ENCODE data around the gene TP53BP2. TPM values are rescaled to one million over a fixed set of nuclear protein-coding genes. Genes with fewer than 3 reads are reported as not detected.

The TP53BP2 gene
- total RNA-seq, 1 donor: 35.3 TPM

GRCh38 chr1:223770621-223771315 lies 75.0 kb downstream of the TP53BP2 start:
- no peak for DNase-seq (ENCODE audit: low read depth in 2 of 3, low spot score in 2 of 3)

GRCh38 chr1:223765719-223766340 lies 79.9 kb downstream of the TP53BP2 start:
- no peak for DNase-seq (ENCODE audit: low read depth in 2 of 3, low spot score in 2 of 3)

- no peak for DNase-seq (ENCODE audit: low read depth in 2 of 3, low spot score in 2 of 3)
Measured at GRCh38 chr1:223765036-223765718, 80.6 kb downstream of the TP53BP2 start.

- no peak for DNase-seq (ENCODE audit: low read depth in 2 of 3, low spot score in 2 of 3)
Measured at GRCh38 chr1:223763881-223764280, 81.9 kb downstream of the TP53BP2 start.

GRCh38 chr1:223763251-223763650 lies 82.5 kb downstream of the TP53BP2 start:
- no peak for DNase-seq (ENCODE audit: low read depth in 2 of 3, low spot score in 2 of 3)

GRCh38 chr1:223761411-223761810 lies 84.3 kb downstream of the TP53BP2 start:
- DNase-seq (ENCODE audit: low read depth in 2 of 3, low spot score in 2 of 3): no peak

- DNase-seq (ENCODE audit: low read depth in 2 of 3, low spot score in 2 of 3): no peak
Measured at GRCh38 chr1:223760833-223761232, 84.9 kb downstream of the TP53BP2 start.

- DNase-seq (ENCODE audit: low read depth in 2 of 3, low spot score in 2 of 3): no peak
Measured at GRCh38 chr1:223759273-223759672, 86.5 kb downstream of the TP53BP2 start.

- no peak for DNase-seq (ENCODE audit: low read depth in 2 of 3, low spot score in 2 of 3)
Measured at GRCh38 chr1:223758734-223759133, 87.0 kb downstream of the TP53BP2 start.

GRCh38 chr1:223756806-223757700 lies 88.7 kb downstream of the TP53BP2 start:
- no peak for DNase-seq (ENCODE audit: low read depth in 2 of 3, low spot score in 2 of 3)

- DNase-seq (ENCODE audit: low read depth in 2 of 3, low spot score in 2 of 3): no peak
Measured at GRCh38 chr1:223755992-223756775, 89.6 kb downstream of the TP53BP2 start.

- no peak for DNase-seq (ENCODE audit: low read depth in 2 of 3, low spot score in 2 of 3)
Measured at GRCh38 chr1:223755432-223755792, 90.3 kb downstream of the TP53BP2 start.

- no peak for DNase-seq (ENCODE audit: low read depth in 2 of 3, low spot score in 2 of 3)
Measured at GRCh38 chr1:223754681-223755431, 90.9 kb downstream of the TP53BP2 start.

- DNase-seq (ENCODE audit: low read depth in 2 of 3, low spot score in 2 of 3): no peak
Measured at GRCh38 chr1:223752721-223753515, 92.8 kb downstream of the TP53BP2 start.

- no peak for DNase-seq (ENCODE audit: low read depth in 2 of 3, low spot score in 2 of 3)
Measured at GRCh38 chr1:223751696-223752095, 94.1 kb downstream of the TP53BP2 start.

- no peak for DNase-seq (ENCODE audit: low read depth in 2 of 3, low spot score in 2 of 3)
Measured at GRCh38 chr1:223750730-223751570, 94.8 kb downstream of the TP53BP2 start.

GRCh38 chr1:223748773-223749733 lies 96.7 kb downstream of the TP53BP2 start:
- DNase-seq (ENCODE audit: low read depth in 2 of 3, low spot score in 2 of 3): peak; percentile 53 to 68 (median 56)
